Activated CD8-positive, alpha-beta memory T cell treated with anti-CD3 and anti-CD28 coated beads, Interleukin-2, amount 10 ng/mL, durations not matched to agents 7 days and 5 days (primary cell): ENCODE data around the gene INTS1. TPM values are rescaled to one million over a fixed set of nuclear protein-coding genes. Genes with fewer than 3 reads are reported as not detected.

Experiments used
- ATAC-seq: fragments of 150-1000 bp; cut with Tn5 transposase; one replicate; pipeline ENCODE4 v1.10.0; 2021; ENCODE audit warnings: moderate library complexity
- CTCF ChIA-PET: fragments of 350-600 bp; sonication (Branson Sonifier 250); formaldehyde crosslinking; loops from one replicate; lab custom pipeline; 2021; ENCODE audit warnings: antibody characterized with exemption; lab: Charles Lee
- DNase-seq: peaks from one replicate; pipeline ENCODE4 v3.0.0-alpha.2; 2020
- H3K27ac Mint-ChIP-seq: one replicate; pipeline ENCODE4 v1.8.0; 2021; ENCODE audit warnings: mild to moderate bottlenecking, mixed read lengths
- H3K27me3 Mint-ChIP-seq: one replicate; pipeline ENCODE4 v1.8.0; 2021; ENCODE audit warnings: mixed read lengths
- H3K36me3 Mint-ChIP-seq: one replicate; pipeline ENCODE4 v1.8.0; 2021; ENCODE audit warnings: mild to moderate bottlenecking, mixed read lengths
- H3K4me1 Mint-ChIP-seq: one replicate; pipeline ENCODE4 v1.8.0; 2021; ENCODE audit warnings: mixed read lengths
- H3K4me3 Mint-ChIP-seq: one replicate; pipeline ENCODE4 v1.8.0; 2021; ENCODE audit warnings: mild to moderate bottlenecking, moderate library complexity, mixed read lengths
- H3K9me3 Mint-ChIP-seq: one replicate; pipeline ENCODE4 v1.8.0; 2022; ENCODE audit warnings: low read depth, mixed read lengths
- total RNA-seq, 2 experiments: library from RNA; stranded (reverse); gene quantifications; one replicate each; pipeline ENCODE4 v1.2.3, GENCODE V29; 2021

Gene INTS1
- total RNA-seq, 2 experiments from 2014 or later = 97.5 to 102 TPM

GRCh38 chr7:1431634-1432380 is 72.4 kb downstream of the INTS1 start:
- ATAC-seq = peak; percentile 20
- CTCF ChIA-PET = interaction anchor here (0.6 to 3.3 kb wide), 19 partner anchors 9 to 239 kb away, joined by 3 to 28 read pairs (median 5); no protein-coding TSS in a partner anchor
- no peaks in the 10 kb centered on the region for H3K9me3 Mint-ChIP-seq

GRCh38 chr7:1431226-1431625 is 73.0 kb downstream of the INTS1 start:
- CTCF ChIA-PET = interaction anchor here (1.1 to 3.3 kb wide), 3 partner anchors 9 to 238 kb away, joined by 3 to 28 read pairs (median 12); no protein-coding TSS in a partner anchor
- no peaks in the 10 kb centered on the region for H3K36me3 Mint-ChIP-seq
- H3K9me3 Mint-ChIP-seq = no peaks in the 10 kb centered on the region
- ATAC-seq (no peak), DNase-seq (no peak)
- no peak overlapping the region for H3K27ac Mint-ChIP-seq
- peaks cover 5% of the 10 kb centered on the region for H3K27me3 Mint-ChIP-seq
- H3K4me3 Mint-ChIP-seq = no peak overlapping the region
- H3K4me1 Mint-ChIP-seq = peaks cover 2% of the 10 kb centered on the region

More at GRCh38 chr7:1431634-1432380, 72.4 kb downstream of the INTS1 start:
- peaks cover 5% of the 10 kb centered on the region for H3K27me3 Mint-ChIP-seq
- no peak for DNase-seq
- H3K36me3 Mint-ChIP-seq = no peaks in the 10 kb centered on the region
- H3K27ac Mint-ChIP-seq = no peak overlapping the region
- H3K4me3 Mint-ChIP-seq = no peak overlapping the region
- peaks cover 2% of the 10 kb centered on the region for H3K4me1 Mint-ChIP-seq

DNA sequence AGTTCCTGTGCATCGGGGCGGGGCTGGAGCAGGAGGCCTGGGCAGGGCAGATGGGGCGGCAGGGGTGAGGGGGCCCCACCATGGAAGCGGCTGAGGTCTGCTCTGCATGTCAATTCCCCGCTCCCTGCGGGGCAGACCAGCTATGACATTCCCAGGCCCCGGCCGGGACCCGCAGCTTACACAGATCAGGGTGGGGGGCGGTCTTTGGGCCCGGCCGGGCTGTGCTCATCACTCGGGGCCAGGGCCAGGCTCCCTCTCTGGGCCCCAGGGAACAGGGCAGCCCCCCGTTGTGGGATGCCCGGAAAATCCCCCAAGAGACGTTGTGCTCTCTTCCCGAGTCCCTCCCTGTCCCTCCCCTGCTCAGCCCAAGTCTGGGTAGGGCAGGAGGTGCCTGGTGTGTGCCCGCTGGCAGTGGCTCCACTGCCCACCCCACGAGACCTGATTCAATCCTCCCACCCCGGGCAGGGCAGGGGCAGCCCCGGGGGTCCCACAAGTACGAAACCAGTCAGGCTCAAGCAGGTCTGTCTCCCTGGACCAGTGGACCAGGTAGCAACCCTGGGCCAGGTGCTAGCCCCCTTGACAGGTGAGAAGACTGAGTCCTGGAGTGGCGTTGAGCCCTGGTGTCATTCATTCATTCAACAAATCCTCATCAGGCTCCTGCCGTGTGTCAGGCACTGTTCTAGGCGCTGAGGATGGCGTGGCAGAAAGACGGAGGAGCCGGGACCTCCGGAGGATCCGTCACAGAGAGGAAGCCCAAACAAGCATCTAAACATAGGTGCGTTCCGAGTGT is 73.9 kb downstream of the INTS1 start:
- Mint-ChIP-seq H3K27me3 (peaks cover 5% of the 10 kb centered on the region), H3K9me3 (no peaks in the 10 kb centered on the region), H3K4me1 (peaks cover 2% of the 10 kb centered on the region), H3K4me3 (no peak overlapping the region), H3K27ac (no peak overlapping the region), H3K36me3 (no peaks in the 10 kb centered on the region)
- CTCF ChIA-PET = interaction anchor here (1.1 to 3.3 kb wide), 3 partner anchors 8 to 237 kb away, joined by 3 to 28 read pairs (median 12); no protein-coding TSS in a partner anchor
- no peak for DNase-seq
- ATAC-seq = no peak

DNA sequence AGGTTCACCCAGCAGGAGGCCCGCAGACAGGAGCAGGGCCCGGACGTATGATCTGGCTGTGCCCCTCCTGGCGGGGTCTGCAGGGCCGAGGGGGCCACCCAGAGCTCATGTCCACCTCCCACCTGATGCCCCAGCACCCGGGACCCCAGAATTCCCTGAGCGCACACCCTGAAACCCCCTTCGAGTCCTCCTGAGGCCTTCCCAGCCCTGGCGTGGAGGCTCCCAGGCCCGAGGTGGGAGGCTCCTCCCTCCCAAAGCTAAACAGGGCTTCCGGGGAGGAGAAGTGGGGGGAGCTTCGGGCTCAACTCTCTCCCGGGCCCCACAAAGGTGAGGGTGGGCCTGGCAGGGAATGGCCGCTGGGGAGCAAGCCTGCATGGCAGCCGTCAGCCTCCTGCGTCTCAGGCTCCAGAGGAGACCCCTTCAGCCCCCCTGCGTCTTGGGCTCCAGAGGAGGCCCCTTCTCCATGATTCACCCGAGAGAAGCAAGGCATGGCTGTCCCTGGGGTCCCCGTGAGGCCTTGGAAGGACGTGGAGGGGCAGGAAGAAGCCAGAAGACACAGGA is 75.2 kb downstream of the INTS1 start:
- Mint-ChIP-seq H3K9me3 (no peaks in the 10 kb centered on the region), H3K27me3 (peaks cover 10% of the 10 kb centered on the region), H3K36me3 (no peaks in the 10 kb centered on the region), H3K4me1 (peaks cover 2% of the 10 kb centered on the region), H3K4me3 (no peak overlapping the region), H3K27ac (no peak overlapping the region)
- DNase-seq (no peak), ATAC-seq (no peak)
- CTCF ChIA-PET = interaction anchor here (0.6 to 0.7 kb wide), 2 partner anchors 10 to 11 kb away, joined by 3 to 4 read pairs; no protein-coding TSS in a partner anchor

DNA sequence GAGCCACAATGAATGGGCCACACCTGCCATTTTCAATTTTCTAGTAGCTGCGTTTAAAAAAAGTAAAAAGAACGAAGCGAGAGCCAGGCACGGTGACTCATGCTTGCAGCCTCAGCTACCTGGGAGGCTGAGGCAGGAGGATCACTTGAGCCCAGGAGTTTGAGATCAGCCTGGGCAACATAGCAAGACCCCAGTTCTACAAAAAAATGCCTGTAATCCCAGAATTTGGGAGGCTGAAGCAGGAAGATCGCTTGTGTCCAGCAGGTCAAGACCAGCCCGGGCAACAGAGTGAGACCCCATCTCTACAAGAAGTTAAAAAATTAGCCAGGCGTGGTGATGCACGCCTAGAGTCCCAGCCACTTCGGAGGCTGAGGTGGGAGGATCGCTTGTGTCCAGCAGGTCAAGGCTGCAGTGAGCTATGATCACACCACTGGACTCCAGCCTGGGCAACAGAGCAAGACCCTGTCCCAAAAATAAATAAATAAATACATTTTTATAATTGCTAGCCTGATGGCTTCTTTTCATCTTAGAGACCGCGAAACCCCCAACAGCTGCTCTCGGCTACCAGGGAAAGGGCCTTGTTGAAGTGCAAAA is 77.0 kb downstream of the INTS1 start:
- CTCF ChIA-PET = interaction anchor here (1.4 to 1.5 kb wide), 2 partner anchors 10 to 14 kb away, joined by 4 to 5 read pairs; no protein-coding TSS in a partner anchor
- Mint-ChIP-seq H3K27ac (no peak overlapping the region), H3K4me1 (peaks cover 1% of the 10 kb centered on the region), H3K9me3 (no peaks in the 10 kb centered on the region), H3K27me3 (peaks cover 20% of the 10 kb centered on the region), H3K36me3 (no peaks in the 10 kb centered on the region), H3K4me3 (no peak overlapping the region)
- ATAC-seq (no peak), DNase-seq (no peak)

GRCh38 chr7:1426474-1426873 is 77.7 kb downstream of the INTS1 start:
- DNase-seq = no peak
- CTCF ChIA-PET = interaction anchor here (0.7 to 1.5 kb wide), 2 partner anchors 9 to 200 kb away, joined by 3 to 5 read pairs; no protein-coding TSS in a partner anchor
- H3K36me3 Mint-ChIP-seq = no peaks in the 10 kb centered on the region
- peaks cover 1% of the 10 kb centered on the region for H3K4me1 Mint-ChIP-seq
- H3K27me3 Mint-ChIP-seq = peaks cover 20% of the 10 kb centered on the region
- no peak overlapping the region for H3K27ac Mint-ChIP-seq
- no peak overlapping the region for H3K4me3 Mint-ChIP-seq
- ATAC-seq = no peak
- H3K9me3 Mint-ChIP-seq = no peaks in the 10 kb centered on the region

DNA sequence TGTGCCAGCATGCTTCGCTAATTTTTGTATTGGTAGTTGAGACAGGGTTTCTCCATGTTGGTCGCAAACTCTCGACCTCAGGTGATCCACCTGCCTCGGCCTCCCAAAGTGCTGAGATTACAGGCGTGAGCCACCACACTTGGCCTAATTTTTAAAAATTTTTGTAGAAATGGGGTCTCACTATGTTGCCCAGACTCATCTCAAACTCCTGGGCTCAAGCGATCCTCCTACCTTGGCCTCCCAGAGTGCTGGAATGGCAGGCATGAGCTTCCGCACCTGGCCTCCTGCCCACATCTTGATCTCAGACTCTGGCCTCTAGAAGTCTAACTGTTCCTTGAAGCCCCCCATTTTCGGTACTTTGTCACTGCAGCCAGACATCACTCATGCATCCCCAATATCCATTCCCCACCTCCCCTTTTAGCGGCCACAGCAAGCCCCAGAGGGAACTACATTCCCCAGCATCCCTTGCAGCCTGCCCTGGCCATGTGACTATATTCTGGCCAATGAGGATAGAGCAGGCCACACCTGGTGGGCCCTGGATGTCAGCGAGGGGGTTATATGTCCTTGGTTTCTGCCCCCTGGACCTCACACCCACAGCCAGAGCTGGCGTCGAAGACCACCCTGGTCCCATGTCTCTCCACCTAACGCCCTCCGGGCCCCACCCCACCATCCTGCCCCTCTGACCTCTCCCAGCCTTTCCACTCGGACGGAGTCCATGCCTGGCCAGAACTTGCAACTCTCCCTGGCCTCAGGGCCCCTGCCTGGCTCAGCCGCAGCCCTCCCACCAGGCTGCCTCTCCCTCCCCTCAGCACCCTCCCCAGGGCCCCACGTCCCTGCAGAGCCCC is 78.7 kb downstream of the INTS1 start:
- H3K4me3 Mint-ChIP-seq = no peak overlapping the region
- no peaks in the 10 kb centered on the region for H3K9me3 Mint-ChIP-seq
- no peak overlapping the region for H3K27ac Mint-ChIP-seq
- H3K27me3 Mint-ChIP-seq = peaks cover 18% of the 10 kb centered on the region
- H3K4me1 Mint-ChIP-seq = peaks cover 1% of the 10 kb centered on the region
- CTCF ChIA-PET = interaction anchor here (0.7 kb wide), 1 partner anchor 199 kb away, joined by 3 read pairs; no protein-coding TSS in a partner anchor
- no peaks in the 10 kb centered on the region for H3K36me3 Mint-ChIP-seq
- no peak for ATAC-seq
- DNase-seq = no peak

DNA sequence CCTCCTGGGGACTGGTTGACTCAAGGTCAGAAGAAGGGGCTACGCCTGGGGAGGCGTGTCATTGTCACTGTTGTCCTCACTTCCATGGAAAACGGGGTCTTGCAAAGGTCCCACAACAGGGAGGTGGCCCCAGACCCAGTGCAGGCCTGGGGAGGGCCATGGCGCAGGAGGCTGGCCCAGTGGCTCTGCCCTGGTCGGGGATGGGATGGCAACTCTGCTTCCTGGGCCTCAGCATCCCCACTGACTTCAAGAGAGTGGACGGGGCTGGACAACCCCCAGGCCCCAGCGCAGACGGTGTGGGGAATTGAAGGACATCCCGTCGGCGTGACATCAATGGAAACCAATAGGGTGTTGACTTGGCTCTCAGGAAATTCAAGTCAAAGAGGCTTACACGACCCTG is 80.1 kb downstream of the INTS1 start:
- H3K4me1 Mint-ChIP-seq = peaks cover 1% of the 10 kb centered on the region
- H3K36me3 Mint-ChIP-seq = no peaks in the 10 kb centered on the region
- H3K9me3 Mint-ChIP-seq = no peaks in the 10 kb centered on the region
- ATAC-seq (no peak), DNase-seq (no peak)
- CTCF ChIA-PET = no interaction called here
- H3K4me3 Mint-ChIP-seq = no peak overlapping the region
- no peak overlapping the region for H3K27ac Mint-ChIP-seq
- peaks cover 20% of the 10 kb centered on the region for H3K27me3 Mint-ChIP-seq

- peaks cover 20% of the 10 kb centered on the region for H3K27me3 Mint-ChIP-seq
- no peak overlapping the region for H3K27ac Mint-ChIP-seq
- H3K9me3 Mint-ChIP-seq = no peaks in the 10 kb centered on the region
- CTCF ChIA-PET = interaction anchor here (1.3 to 1.6 kb wide), 2 partner anchors 9 to 10 kb away, joined by 3 to 8 read pairs; no protein-coding TSS in a partner anchor
- DNase-seq = no peak
- no peaks in the 10 kb centered on the region for H3K36me3 Mint-ChIP-seq
- H3K4me3 Mint-ChIP-seq = no peak overlapping the region
- no peak for ATAC-seq
- peaks cover 5% of the 10 kb centered on the region for H3K4me1 Mint-ChIP-seq
These were observed 80.9 kb downstream of the INTS1 start for GRCh38 chr7:1423264-1423811.

GRCh38 chr7:1422512-1423263 is 81.5 kb downstream of the INTS1 start:
- CTCF ChIA-PET = interaction anchor here (0.7 to 1.6 kb wide), 5 partner anchors 8 to 196 kb away, joined by 3 to 8 read pairs (median 3); no protein-coding TSS in a partner anchor
- Mint-ChIP-seq H3K27ac (no peak overlapping the region), H3K27me3 (peaks cover 20% of the 10 kb centered on the region), H3K36me3 (no peaks in the 10 kb centered on the region), H3K4me3 (no peak overlapping the region), H3K4me1 (peaks cover 11% of the 10 kb centered on the region), H3K9me3 (no peaks in the 10 kb centered on the region)
- DNase-seq (no peak), ATAC-seq (no peak)

- H3K4me3 Mint-ChIP-seq = no peak overlapping the region
- ATAC-seq (no peak), DNase-seq (no peak)
- H3K9me3 Mint-ChIP-seq = no peaks in the 10 kb centered on the region
- H3K27ac Mint-ChIP-seq = no peak overlapping the region
- CTCF ChIA-PET = interaction anchor here (1.1 to 1.6 kb wide), 3 partner anchors 9 to 52 kb away, joined by 3 to 8 read pairs (median 3); no protein-coding TSS in a partner anchor
- H3K36me3 Mint-ChIP-seq = no peaks in the 10 kb centered on the region
- H3K4me1 Mint-ChIP-seq = peaks cover 18% of the 10 kb centered on the region
- H3K27me3 Mint-ChIP-seq = peaks cover 20% of the 10 kb centered on the region
These were observed 82.2 kb downstream of the INTS1 start for GRCh38 chr7:1421946-1422345.
